Stimulated activated CD8-positive, alpha-beta memory T cell treated with anti-CD3 and anti-CD28 coated beads, Interleukin-4, amount 100 ng/mL, for 4 hours (primary cell): Measurements from ENCODE around the gene KLHL8.
"Not testable (repeated sequence)": the region's sequence is repeated elsewhere in the genome, so short reads cannot be mapped to it uniquely, and the experiment has no call there.

ENCODE experiments used
- DNase-seq, 2 donors: peaks; one replicate each; pipeline ENCODE4 v3.0.0-alpha.2; 2020; ENCODE audit warnings: low read depth in 2 of 2, low spot score in 1 of 2

Gene KLHL8

DNA sequence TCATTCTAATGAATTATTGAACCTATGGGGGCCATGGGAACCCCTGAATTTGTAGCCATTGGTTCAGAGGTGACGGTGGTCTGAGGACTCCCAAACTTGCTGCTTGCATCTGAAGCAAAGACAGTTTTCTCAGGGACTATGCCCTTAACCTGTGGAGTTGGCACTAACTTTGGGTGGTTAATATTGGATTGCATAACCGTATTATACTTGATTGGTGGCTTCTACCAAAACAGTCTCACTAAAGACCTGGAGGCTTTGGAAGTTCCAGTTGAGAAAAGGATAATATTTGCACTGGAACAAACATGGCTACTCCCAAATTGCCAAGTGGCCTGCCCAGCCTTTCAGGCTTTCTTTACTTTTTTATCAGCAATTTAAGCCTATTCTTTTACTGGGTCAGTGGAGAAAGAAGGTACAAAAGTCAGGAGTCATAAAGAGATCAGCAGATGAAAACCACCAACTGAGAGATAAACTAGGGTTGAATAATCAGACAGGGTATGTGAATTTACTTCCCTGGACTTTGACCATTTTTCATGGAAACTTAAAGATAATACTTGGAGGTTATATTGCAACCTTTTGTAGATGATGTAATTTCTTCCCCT lies 7.9 kb upstream of the KLHL8 start:
- DNase-seq: no peak

DNA sequence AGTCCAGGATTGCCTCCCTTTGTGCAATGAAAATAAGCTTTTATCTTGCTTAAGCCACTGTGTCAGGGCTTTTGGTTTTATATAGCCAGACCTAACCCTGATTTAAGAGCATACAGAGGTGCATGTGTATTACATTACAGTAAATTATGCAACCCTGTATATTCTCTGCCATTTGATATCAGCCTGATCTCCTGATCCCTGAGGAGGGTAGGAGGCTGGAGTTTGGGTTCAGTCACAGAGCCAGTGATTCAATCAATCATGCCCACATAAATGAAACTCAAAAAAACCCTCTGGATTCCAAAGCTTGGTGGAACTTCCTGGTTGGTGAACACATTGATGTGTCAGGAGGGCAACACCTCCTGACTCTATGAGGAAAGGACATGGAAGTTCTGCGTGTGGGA lies 7.3 kb upstream of the KLHL8 start:
- DNase-seq: no peak

DNA sequence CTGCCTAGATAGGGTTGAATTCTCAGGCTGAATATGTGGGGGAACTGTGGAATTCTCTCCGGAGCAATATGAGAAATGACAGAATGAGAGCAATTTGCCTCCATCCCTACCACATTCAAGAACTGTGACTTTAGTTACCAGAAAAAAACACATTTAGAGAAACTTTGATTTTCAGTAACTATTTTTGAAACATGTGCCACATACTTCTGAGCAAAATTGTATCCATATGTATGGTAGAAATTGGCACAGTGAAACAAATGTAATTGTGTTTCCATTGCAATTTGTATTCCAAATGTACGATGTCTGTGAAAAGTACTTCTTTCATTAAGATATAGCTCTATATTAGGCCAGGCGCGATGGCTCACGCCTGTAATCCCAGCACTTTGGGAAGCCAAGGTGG lies 5.5 kb upstream of the KLHL8 start:
- DNase-seq: no peak

DNA sequence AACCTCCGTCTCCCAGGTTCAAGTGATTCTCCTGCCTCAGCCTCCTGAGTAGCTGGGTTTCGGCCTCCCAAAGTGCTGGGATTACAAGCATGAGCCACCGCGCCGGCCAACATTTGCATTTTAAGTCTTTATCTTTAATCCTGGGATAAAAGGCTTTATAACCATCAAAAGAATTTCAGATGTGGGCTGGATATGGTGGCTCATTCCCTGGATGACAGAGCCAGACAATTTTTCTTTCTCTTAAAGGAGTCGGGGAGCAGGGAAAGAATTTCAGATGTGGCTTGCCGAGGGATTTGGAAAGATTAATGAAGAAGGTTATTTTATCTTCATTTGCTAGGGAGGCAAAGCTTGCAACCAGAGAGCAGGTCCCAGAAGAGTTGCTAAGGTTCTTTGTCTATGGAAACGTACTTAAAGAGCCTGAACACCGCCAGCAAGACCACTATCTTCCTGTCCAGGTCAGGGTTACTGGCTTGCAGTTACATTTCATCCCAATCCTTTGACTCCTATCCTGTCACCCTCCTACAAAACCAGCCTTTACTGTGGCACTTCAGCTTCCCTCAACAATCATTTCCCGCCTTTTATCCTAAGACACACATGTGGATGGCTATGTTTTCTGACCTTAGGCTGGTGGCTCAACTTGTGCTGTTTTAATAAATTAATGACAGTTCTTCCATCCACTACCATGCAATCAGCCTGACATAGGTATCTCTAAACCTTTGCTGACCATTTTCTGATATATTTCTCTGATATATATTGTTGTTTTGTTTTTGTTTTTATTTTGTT lies 3.9 kb upstream of the KLHL8 start:
- no peak for DNase-seq

DNA sequence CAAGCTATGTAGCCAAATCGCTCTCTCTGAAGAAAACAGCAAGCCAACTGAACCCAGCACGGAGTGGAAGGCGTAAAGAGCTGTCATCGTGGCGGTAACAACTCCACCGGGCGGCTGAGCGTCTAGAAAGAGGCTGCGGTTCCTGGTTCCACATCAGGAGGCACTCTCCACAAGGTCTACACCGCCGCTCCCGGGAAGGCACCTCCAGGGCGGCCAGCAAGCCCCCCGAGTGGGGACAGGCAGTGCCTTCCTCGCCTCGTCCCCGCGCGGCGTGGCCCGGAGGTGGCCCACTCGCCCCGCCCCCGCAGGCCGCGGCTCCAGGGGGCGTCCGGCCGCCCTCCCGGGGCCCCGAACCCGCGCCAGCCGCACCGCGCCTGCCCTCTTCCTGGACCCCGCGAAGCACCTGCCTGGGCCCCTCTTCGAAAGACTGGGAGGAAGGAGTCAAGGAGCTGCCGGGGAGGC lies 755 bp downstream of the KLHL8 start:
- peak; percentile 14 to 18 for DNase-seq

DNA sequence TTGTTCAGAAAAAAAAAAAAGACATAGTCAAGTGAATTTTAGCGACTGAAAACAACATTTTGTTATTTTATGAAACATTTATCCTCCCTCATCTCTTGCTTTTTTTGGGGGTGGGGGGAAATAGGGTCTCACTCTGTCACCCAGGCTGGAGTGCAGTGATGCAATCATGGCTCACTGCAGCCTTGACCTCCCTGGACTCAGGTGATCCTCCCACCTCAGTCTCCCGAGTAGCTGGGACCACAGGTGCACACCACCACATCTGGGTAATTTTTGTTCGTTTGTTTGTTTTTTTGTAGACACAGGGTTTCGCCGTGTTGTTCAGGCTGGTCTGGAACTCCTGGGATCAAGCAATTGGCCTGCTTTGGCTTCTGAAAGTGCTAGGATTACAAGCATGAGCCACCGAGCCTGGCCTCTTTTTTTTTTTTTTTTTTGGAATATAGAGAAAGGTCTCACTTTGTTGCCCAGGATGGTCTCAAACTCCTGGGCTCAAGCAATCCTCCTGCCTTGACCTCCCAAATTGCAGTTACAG lies 3.1 kb downstream of the KLHL8 start:
- not testable (repeated sequence) for DNase-seq

DNA sequence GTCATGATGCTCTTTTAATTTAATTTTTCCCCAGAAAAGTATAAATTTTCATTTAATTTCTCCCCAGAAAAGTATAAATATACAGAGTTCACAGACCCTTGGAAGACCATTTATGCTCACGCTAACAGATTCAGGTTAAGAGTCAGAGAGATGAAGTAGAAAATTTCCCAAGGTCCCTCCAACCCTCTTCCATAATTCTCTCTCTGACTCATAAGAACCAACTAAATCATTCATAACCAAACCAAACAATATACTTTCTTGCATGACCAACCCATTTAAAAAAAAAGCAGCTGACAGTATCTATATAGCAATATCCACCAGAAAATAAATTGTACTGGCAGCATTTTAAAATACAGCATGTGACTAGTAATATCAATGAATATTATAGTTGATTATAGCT lies 3.9 kb downstream of the KLHL8 start:
- DNase-seq: no peak

DNA sequence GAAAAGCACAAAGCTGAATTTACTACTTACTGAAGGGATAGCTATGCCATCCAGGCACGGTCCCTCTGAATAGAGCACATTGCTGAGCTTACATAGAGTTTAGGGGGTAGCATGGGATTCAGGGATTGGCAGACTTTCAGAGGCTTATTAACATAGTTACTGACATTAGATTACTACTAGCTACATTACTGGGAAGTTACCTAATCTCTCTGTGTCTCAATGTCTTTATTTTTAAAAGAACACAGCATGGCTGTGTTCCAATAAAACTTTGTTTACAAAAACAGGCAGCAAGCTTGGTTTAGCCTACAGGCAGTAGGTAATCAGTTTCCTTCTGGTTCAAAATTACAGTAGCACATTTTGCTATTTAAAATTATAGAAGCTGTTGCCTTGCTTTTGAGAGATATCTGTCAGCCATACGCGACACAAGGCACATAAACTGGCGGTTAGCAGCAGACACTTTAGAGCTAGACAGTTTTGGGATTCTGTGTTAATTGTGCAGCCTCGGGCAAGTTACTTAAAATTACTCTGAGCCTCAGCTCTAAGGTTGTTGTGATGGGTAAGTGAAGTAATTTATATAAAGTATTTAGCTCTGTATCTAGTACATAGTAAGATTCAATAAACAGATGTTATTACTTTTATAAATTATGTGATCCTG lies 6.9 kb downstream of the KLHL8 start:
- DNase-seq: no peak

DNA sequence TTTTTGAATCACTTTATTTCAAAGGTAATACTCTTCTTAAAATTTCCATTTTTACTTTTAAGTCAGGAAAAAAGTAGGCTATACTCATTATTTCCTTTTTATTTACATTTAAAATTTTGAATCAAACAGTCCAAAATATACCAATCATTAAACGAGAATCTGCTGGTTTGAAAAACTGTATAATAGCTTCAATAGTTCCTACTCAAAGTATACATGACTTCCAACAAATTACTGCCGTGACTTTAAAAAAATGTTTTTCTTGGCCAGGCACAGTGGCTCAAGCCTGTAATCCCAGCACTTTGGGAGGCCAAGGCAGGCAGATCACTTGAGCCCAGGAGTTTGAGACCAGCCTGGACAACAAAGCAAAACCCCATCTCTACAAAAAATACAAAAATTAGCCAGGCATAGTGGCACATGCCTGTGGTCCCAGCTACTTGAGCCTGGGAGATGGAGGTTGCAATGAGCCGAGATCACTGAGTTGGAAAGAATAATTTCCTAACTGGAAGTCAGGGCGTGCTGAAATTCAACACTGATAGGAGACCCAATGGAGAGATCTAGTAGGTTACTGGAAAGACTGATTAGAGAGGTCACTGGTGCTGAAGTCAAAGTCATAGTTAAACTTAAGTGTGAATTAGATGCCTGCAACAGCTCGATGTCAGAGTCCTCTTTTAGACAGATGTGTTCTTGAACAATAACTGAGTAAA lies 9.0 kb downstream of the KLHL8 start:
- DNase-seq: no peak

DNA sequence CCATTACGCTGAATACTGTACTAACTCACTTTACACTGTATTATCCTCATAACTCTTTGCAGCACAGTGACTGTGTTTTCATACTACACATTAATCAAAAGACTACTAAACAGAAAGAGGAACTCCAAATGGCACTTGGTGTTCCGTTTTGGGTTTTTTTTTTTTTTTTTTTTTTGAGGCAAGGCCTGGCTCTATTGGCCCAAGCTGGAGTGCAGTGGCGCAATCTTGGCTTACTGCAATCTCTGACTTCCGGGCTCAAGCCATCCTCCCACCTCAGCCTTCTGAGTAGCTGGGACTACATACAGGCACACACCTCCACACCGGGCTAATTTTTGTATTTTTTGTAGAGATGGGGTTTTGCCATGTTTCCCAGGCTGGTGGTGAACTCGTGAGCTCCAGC lies 10.7 kb downstream of the KLHL8 start:
- DNase-seq: no peak

DNA sequence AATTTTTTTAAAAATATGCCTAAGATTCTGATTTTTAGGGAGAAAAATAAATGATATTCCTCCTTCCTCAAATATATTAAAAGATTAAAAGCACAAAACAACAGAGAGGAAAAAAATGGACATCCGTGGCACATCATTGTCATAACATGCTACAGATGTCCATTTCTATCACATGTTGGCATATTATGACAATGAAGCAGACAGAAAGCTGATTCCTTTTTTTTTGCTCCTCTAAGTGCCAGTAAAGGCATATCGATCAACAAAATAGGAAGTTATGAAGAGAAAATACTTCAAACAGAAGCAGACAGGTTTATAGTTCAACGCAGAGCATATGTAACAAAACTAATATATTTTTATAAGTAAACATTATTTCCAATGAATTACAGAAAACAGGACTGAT lies 11.2 kb downstream of the KLHL8 start:
- no peak for DNase-seq

DNA sequence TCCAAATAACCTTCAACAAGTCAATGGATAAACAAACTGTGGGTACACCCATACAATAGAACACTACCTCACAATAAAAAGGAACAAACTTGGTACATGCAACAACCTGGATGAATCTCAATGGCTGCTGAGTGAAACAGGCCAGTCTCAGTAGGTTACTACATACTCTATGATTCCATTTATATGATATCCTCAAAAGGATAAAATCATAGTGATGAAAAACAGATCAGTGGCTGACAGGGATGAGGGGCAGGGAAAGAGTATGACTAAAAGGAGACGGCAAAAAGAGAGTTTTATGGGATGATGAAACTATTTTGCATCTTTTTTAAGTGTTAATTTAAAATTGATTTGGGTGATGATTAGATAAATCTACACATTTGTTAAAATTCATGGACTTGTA lies 15.9 kb downstream of the KLHL8 start:
- no peak for DNase-seq

DNA sequence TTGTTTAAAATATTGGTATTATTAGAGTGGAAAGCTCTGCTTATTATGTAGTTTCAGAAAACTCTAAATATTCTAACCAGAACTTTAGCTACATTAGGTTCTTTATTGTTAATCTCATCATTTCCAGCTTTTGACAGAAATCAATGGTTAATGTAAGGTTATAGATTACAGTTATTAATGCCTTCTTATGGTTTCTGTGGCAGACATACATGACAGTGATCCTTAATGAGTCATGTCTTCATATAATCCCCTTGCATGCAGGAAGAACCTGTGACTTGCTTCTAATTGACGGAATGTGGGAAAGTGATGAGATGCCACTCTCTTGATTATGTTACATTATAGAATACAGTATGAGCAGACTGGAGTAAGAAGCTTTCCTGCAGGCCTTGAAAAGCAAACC lies 23.5 kb downstream of the KLHL8 start:
- no peak for DNase-seq

DNA sequence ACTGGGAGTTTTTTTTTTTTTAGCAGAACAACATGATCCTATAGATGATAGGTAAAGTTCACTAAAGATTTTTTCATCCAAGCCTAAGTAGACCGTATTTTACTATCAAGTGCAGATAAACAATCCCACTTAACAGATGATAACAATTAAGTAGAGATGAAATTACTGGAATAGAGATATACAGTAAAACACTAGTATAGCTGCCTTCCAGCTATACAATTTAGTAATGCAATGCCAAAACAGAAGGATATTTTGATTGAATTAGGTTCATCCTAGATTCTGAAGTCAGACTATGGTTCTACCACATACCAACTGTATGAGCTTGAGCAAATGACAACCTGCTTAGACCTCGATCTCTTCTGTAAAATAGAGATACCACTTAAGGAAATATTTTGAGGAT lies 24.3 kb downstream of the KLHL8 start:
- no peak for DNase-seq

DNA sequence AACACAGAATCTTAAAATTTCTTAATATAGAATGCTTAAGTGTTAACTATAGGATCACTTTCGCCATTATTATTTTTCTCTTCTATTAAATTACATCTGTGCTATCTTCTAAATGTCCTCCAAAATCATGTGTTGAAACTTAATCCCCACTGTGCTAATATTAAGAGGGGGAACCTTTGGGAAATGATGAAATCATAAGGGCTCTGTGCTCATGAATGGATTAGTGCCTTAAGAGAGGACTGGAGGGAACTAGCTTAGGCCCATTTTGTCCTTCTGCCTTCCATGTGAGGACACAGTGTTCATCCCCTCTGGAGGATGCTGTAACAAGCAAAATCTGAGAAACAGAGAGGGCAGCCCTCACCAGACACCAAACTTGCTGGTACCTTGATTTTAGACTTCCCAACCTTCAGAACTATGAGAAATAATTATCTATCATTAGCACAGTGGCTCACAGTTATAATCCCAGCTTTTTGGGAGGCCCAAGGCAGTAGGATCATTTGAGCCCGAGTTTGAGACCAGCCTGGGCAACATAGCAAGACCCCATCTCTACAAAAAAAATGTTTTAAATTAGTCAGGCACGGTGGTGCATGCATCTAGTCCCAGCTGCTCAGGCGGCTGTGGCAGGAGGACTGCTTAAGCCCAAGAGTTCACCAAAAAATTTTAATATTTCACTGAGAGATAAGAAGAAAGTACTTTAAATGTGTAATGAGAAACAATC lies 26.3 kb downstream of the KLHL8 start:
- DNase-seq: no peak

DNA sequence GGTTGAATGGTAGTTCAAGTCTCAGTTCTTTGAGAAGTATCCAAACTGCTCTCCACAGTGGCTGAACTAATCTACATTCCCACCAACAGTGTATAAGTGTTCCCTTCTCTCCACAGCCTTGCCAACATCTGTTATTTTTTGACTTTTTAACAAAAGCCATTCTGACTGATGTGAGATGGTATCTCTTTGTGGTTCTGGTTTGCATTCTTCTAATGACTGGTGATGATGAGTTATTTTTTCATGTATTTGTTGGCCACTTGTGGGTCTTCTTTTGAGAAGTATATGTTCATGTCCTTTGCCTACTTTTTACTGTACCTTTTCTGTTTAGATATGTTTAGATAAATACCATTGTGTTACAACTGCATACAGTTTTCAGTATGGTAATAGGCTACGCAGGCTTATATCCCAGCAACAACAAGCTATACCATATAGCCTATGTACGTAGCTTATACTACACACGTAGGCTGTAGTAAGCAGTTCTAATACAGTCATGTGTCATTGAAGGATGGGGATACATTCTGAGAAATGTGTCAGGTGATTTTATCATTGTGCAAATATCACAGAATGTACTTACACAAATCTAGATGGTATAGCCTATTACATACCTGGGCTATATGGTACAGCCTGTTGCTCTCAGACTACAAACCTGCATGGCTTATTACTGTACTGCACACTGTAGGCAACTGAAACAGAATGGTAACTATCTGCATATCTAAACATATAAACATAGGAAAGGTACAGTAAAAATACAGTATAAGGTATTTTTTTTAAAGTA lies 28.1 kb downstream of the KLHL8 start:
- DNase-seq: no peak

DNA sequence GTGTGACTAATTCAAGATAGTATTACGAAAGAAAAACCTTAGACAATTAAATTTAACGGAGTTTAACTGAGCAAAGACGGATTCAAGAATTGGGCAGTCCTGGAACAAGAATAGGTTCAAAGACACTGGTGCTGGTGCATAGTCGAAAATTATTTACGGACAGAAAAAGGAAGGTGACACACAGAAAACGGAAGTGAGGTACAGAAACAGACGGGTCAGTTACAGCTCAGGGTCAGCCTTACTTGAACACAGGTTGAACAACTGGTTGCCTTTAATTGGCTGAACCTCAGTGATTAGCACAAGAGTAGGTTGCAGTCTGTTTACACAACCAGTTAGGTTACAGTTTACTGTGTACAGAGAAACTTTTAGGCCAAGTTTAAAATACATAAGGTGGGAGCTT lies 31.5 kb downstream of the KLHL8 start:
- DNase-seq: no peak

DNA sequence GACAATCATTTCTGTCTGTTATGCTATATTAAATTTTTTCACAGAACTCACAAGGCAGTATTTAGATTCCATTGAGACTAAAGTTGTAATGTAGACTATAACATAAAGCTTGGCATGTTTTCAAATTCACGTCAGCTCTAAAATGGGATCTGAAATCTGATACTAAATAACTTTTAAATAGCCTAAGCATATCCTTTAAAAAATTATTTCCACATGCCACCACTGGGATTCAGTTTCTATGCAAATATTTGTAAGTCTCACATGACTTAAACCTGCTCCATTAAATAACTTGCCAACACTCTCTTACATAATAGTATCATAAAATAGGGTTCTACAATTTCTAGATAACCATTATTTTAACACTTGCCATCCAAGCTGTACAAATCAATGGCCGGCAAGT lies 32.4 kb downstream of the KLHL8 start:
- no peak for DNase-seq

DNA sequence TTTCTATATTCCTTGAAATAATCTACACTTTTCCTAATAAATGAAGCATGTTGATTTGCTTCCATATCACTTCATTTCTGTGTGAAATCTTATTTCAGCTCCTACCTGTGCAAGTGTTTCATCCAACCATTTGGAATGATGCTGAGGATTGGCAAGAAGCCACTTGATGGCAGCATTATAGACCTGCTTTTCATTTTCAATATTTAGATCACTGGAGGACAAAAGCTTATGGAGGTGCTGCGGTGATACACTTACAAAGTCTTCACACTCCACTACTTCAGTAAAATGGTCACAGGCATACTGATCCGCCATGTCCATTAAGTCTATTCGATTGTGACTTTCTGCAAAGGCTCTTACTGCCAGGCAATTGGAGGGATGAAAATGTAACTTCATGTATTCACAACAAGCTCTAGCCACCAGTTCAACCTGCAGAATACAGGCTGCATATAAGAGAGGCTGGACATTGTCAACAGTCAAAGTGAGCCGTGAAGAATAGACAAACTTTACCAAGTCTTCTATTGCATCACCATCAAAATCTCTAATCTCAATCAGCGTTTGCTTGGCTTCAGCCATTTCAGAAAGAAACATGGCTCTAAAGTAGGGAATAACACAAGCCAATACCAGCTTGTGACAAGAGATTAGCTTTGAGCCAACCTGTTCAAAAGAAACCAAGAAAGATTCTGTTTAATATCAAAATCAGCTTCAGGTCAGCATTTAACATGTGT lies 35.1 kb downstream of the KLHL8 start:
- DNase-seq: no peak

DNA sequence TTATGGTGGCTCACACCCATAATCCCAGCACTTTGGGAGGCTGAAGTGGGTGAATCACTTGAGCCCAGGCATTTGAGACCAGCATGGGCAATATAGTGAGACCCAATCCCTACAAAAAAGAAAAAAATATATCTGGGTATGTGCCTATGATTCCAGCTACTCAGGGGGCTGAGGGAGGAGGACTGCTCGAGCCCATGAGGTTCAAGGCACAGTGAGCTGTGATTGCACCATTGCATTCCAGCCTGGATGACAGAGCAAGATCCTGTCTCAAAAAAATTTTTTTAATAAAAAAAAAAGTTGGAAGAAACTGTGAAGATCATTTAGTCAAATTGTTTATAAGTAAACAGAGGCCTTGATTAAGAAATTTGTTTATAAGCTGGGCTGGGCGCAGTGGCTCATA lies 39.7 kb downstream of the KLHL8 start:
- DNase-seq: no peak
